Body of pancreas (tissue), 4 donors: ENCODE measurements around the gene UQCRC2.

Source experiments
- CTCF ChIP-seq, 7 experiments: fragments of 450-650 bp in 4 of 7; fragments of 200-600 bp in 3 of 7; sonication (generic) in 3 of 7; IDR thresholded peaks; one replicate each; pipeline ENCODE4 v1.5.1; 2016 to 2019; ENCODE audit warnings: antibody characterized with exemption in 7 of 7
- POLR2A ChIP-seq, 3 donors: fragments of 450-650 bp; IDR thresholded peaks; one replicate each; pipeline ENCODE4 v1.6.1; 2016; ENCODE audit warnings: antibody characterized with exemption in 3 of 3, mild to moderate bottlenecking in 2 of 3

- TF ChIP-seq CTCF (IDR thresholded peaks at IDR 0.05): no peak
- no peak for TF ChIP-seq POLR2A (IDR thresholded peaks at IDR 0.05)
These were observed 59.1 kb downstream of the UQCRC2 start for GRCh38 chr16:22012241-22012640.
